Effector memory CD8-positive, alpha-beta T cell (primary cell): ENCODE measurements around the gene NAT16.

ENCODE experiments used
- ATAC-seq: fragments of 150-1000 bp; cut with Tn5 transposase; replicated peaks from 2 replicates; pipeline ENCODE4 v1.10.0; 2021; ENCODE audit warnings: mild to moderate bottlenecking, moderate library complexity
- DNase-seq, 3 experiments: peaks; one replicate each; pipeline ENCODE4 v3.0.0; 2021
- H3K27ac Mint-ChIP-seq, 2 donors: one replicate each; pipeline ENCODE4 v1.8.0; 2022; ENCODE audit warnings: mild to moderate bottlenecking in 2 of 2, mixed read lengths in 2 of 2, moderate library complexity in 2 of 2
- H3K27me3 Mint-ChIP-seq, 2 donors: one replicate each; pipeline ENCODE4 v1.8.0; 2022; ENCODE audit warnings: mixed read lengths in 2 of 2
- H3K36me3 Mint-ChIP-seq: one replicate; pipeline ENCODE4 v1.8.0; 2022; ENCODE audit warnings: mild to moderate bottlenecking, moderate library complexity, mixed read lengths; ENCODE audit not compliant: insufficient read depth
- H3K4me1 Mint-ChIP-seq, 2 donors: one replicate each; pipeline ENCODE4 v1.8.0; 2022; ENCODE audit warnings: low read depth in 2 of 2, mixed read lengths in 2 of 2
- H3K4me3 Mint-ChIP-seq, 2 donors: one replicate each; pipeline ENCODE4 v1.8.0; 2022; ENCODE audit warnings: mild to moderate bottlenecking in 2 of 2, mixed read lengths in 2 of 2, moderate library complexity in 2 of 2
- H3K9me3 Mint-ChIP-seq, 2 donors: one replicate each; pipeline ENCODE4 v1.8.0; 2022; ENCODE audit warnings: mixed read lengths in 2 of 2

NAT16 gene

DNA sequence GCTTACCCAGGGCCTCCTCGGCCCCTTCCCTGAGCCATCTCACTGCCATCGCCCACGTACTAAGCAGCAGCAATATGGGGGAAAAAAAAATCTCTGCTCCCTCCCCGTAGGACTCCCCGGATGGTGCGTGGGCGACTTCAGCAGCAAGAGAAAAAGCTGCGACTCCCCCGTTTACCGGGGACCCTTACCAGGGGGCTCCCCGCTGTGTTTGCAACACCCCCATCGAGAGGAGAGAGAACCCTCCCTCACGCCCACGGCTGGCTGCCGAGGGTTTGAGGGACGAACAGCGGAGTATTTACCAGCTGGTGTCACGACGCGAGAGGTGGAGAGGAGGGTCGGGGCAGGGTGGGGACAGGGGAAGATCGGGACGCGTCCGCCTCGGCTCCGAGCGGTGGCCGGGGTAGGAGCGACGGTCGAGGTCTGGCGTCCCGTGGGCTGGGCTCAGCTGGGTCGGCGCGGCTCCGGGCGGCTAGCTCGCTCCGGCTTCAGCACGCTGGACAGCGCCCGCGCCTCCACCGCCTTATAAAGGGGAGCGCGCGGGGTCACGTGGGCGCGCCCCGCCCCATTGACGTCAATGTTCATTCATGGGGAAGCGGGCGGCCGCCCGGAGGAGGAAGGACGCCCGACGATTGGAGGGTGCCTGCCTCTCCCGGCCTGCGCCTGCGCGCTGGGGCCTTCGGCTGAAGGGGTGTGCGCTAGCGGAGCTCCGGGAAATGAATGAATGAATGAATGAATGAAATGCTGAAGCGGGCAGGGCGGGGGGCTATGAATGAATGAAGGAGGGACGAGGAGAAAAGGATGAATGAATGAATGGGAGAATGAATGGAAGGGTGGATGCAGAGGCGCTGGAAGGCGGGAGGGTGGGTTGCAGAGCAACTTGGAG is 14.8 kb downstream of the NAT16 start, which contains the start of gene VGF:
Gene VGF (minus strand): TSS at position 495 of the 883 bp plus-strand sequence. CDS start 726 bp downstream, outside the sequence.
- DNase-seq (peak; percentile 88 to 92 (median 91)), ATAC-seq (peak; percentile 85)
- H3K27ac Mint-ChIP-seq: peak within 1 kb of the TSS; percentile 23 to 94
- H3K4me3 Mint-ChIP-seq: peak within 1 kb of the TSS; percentile 74 to 91
- peaks cover 36 to 43% of the 10 kb centered on the region in 2 donors for H3K4me1 Mint-ChIP-seq
- peaks cover 22% of the 10 kb centered on the region for H3K36me3 Mint-ChIP-seq
- peaks cover 0 to 4% of the 10 kb centered on the region in 2 donors for H3K9me3 Mint-ChIP-seq
- H3K27me3 Mint-ChIP-seq: peaks cover 58 to 82% of the 10 kb centered on the region in 2 donors

GRCh38 chr7:101164071-101164840 is 15.8 kb downstream of the NAT16 start:
- peaks cover 26 to 36% of the 10 kb centered on the region in 2 donors for H3K4me1 Mint-ChIP-seq
- peaks cover 22% of the 10 kb centered on the region for H3K36me3 Mint-ChIP-seq
- H3K27me3 Mint-ChIP-seq: peaks cover 48 to 76% of the 10 kb centered on the region in 2 donors
- H3K9me3 Mint-ChIP-seq: peaks cover 0 to 4% of the 10 kb centered on the region in 2 donors
- H3K4me3 Mint-ChIP-seq: peak overlapping the region; percentile 74 to 91
- no peak overlapping the region for H3K27ac Mint-ChIP-seq
- no peak for DNase-seq
- ATAC-seq: no peak

GRCh38 chr7:101163279-101164070 is 16.6 kb downstream of the NAT16 start:
- DNase-seq (no peak), ATAC-seq (no peak)
- peaks cover 22% of the 10 kb centered on the region for H3K36me3 Mint-ChIP-seq
- peaks cover 40 to 68% of the 10 kb centered on the region in 2 donors for H3K27me3 Mint-ChIP-seq
- H3K4me1 Mint-ChIP-seq: peaks cover 21 to 30% of the 10 kb centered on the region in 2 donors
- peak overlapping the region; percentile 74 to 91 for H3K4me3 Mint-ChIP-seq
- no peak overlapping the region for H3K27ac Mint-ChIP-seq
- peaks cover 0 to 4% of the 10 kb centered on the region in 2 donors for H3K9me3 Mint-ChIP-seq

GRCh38 chr7:101162551-101163278 is 17.4 kb downstream of the NAT16 start:
- Mint-ChIP-seq H3K27ac (no peak overlapping the region), H3K36me3 (peaks cover 22% of the 10 kb centered on the region), H3K4me1 (peaks cover 18 to 25% of the 10 kb centered on the region in 2 donors), H3K9me3 (peaks cover 0 to 4% of the 10 kb centered on the region in 2 donors), H3K4me3 (peak overlapping the region; percentile 74 to 91), H3K27me3 (peaks cover 32 to 60% of the 10 kb centered on the region in 2 donors)
- no peak for DNase-seq
- no peak for ATAC-seq

- peak overlapping the region; percentile 74 to 91 for H3K4me3 Mint-ChIP-seq
- peaks cover 24 to 52% of the 10 kb centered on the region in 2 donors for H3K27me3 Mint-ChIP-seq
Observed at GRCh38 chr7:101161692-101162471, 18.2 kb downstream of the NAT16 start.

DNA sequence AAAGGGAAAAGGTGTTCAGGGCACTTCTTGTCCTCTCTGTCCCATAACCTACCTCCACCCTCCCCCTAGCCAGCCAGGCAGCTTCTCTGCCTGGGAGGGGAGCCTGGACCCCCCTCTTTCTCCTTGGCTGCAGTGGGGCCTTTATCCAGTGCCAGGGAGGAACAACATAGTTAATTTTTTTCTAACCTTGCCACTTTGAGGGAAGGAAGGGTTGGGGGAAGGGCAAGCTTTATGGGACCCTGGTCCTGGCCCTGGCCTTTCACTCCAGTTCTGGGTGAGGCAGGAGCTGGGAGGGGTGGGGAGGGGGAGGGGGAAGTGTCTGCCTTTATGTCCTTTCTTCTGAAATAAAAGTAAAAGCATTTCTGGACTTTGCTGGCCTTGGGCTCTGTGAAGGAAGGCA is 19.2 kb downstream of the NAT16 start:
- DNase-seq: no peak
- ATAC-seq: no peak

More at GRCh38 chr7:101161692-101162471, 18.2 kb downstream of the NAT16 start:
- peaks cover 16 to 18% of the 10 kb centered on the region in 2 donors for H3K4me1 Mint-ChIP-seq
- peaks cover 19% of the 10 kb centered on the region for H3K36me3 Mint-ChIP-seq
- H3K27ac Mint-ChIP-seq: no peak overlapping the region
- peaks cover 0 to 4% of the 10 kb centered on the region in 2 donors for H3K9me3 Mint-ChIP-seq
- ATAC-seq: no peak
- no peak for DNase-seq

DNA sequence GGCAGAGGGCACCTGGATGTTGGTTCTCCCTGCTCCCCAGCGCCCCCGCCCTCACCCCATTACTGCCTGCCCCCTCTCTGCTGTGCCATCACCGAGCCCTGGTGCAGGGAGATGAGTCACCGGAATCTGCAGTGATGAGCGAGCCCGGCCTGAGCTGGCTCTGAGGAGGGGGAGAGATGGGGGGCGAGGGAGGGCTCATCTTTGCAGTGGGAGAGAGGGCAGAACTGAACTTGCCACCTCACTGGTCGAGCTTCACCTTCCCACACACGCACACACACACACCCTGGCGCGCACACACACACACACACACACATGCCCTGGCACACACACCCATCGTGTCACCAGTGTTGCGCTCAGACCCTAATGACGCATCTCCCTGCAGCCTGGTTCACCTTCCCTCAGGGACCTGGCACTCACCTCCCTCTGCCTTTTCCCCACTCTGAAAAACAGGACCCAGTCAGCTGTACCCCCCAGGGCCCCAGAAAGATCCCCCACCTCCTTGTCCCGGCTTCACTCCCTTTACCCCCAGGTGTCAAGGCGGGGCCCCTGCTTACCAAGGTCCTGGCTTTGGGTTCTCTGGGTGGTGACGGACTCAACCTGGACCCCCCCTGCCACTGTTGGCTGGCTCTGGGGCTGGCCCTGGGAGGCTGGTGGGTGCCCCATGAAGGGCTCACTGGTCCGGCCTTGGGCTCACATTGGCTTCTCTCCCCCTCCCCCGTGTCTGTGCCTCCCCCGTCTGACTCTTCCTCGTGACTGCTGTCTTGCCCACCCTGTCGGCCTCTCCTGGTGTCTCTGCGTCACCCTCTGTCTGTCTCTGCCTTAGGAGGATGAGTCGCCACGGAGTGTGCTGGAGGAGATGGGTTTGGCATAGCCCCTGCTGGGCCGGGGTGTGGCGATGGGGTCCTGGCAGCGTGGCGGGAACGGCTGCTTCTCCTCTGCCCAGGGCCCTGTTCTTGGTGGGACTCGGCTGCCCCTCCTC is 20.1 kb downstream of the NAT16 start:
- no peak for ATAC-seq
- H3K27ac Mint-ChIP-seq: no peak overlapping the region
- no peak overlapping the region for H3K4me3 Mint-ChIP-seq
- no peaks in the 10 kb centered on the region for H3K9me3 Mint-ChIP-seq
- peaks cover 10 to 13% of the 10 kb centered on the region in 2 donors for H3K4me1 Mint-ChIP-seq
- peaks cover 7 to 33% of the 10 kb centered on the region in 2 donors for H3K27me3 Mint-ChIP-seq
- H3K36me3 Mint-ChIP-seq: peaks cover 7% of the 10 kb centered on the region
- no peak for DNase-seq

More for the DNA sequence above, 19.2 kb downstream of the NAT16 start:
- peaks cover 15 to 42% of the 10 kb centered on the region in 2 donors for H3K27me3 Mint-ChIP-seq
- H3K27ac Mint-ChIP-seq: no peak overlapping the region
- peaks cover 14% of the 10 kb centered on the region for H3K36me3 Mint-ChIP-seq
- H3K4me3 Mint-ChIP-seq: peak overlapping the region in 1 of 2 donors; percentile 31
- H3K9me3 Mint-ChIP-seq: peaks cover 0 to 4% of the 10 kb centered on the region in 2 donors
- H3K4me1 Mint-ChIP-seq: peaks cover 11 to 14% of the 10 kb centered on the region in 2 donors

DNA sequence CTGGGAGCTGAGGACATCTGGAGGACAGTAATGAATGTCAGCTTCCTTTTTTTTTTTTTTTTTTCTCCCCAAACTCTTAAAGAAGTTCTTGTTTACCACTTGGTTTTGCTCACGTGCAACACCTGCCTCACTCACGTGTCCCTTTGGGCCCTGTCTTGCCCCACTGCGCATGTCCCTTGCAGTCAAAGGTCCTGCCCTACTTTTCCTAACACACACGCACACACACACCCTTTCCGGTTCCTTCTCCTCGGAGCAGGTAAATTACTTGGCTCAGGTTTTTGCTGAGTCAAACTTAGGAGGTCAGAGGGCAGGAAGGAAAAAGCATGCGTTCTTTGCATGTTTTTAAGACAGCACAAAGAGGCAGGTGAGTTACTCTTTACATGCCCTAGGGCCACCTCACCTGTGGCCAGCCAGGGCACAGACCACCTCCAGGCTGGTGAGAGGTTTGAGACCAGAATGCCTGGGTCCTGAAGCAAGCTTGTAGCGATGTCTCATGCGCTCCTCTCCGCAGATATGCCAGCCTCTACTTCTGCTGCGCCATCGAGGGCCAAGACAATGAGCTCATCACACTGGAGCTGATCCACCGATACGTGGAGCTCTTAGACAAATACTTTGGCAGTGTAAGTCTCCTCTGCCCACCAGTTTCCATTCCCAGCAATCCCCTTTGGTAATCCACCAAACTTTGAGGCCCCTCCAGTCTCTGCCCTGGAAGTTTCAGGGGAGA is 23.1 kb downstream of the NAT16 start:
- no peak for DNase-seq

DNA sequence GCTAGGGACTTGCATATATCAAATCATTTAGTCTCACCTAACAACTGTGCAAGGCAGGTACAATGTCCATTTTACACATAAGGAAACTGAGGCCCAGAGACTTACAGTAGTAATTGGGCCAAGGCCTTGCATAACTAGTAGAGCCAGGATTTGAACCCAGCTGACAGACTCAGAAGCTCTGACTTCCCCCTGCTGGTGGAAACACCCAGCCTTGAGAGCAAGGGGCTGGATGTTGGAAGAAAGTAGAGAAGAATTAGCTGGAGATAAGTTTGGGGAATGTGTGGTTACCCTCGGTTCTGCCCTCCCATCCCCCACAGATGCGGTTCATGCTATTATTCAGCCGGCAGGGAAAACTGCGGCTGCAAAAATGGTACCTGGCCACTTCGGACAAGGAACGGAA is 23.8 kb downstream of the NAT16 start:
- peaks cover 2 to 14% of the 10 kb centered on the region in 2 donors for H3K27me3 Mint-ChIP-seq
- H3K36me3 Mint-ChIP-seq: peaks cover 11% of the 10 kb centered on the region
- no peak overlapping the region for H3K27ac Mint-ChIP-seq
- H3K4me3 Mint-ChIP-seq: no peak overlapping the region
- peaks cover 12 to 14% of the 10 kb centered on the region in 2 donors for H3K4me1 Mint-ChIP-seq
- ATAC-seq: no peak
- DNase-seq: no peak
- no peaks in the 10 kb centered on the region for H3K9me3 Mint-ChIP-seq

More for the DNA sequence above, 23.1 kb downstream of the NAT16 start:
- Mint-ChIP-seq H3K9me3 (no peaks in the 10 kb centered on the region), H3K4me1 (peaks cover 12 to 14% of the 10 kb centered on the region in 2 donors), H3K27me3 (peaks cover 7 to 22% of the 10 kb centered on the region in 2 donors), H3K4me3 (no peak overlapping the region), H3K27ac (no peak overlapping the region), H3K36me3 (peaks cover 8% of the 10 kb centered on the region)
- no peak for ATAC-seq

GRCh38 chr7:101155303-101155702 is 24.8 kb downstream of the NAT16 start:
- no peak for ATAC-seq
- Mint-ChIP-seq H3K27me3 (peaks cover 0 to 5% of the 10 kb centered on the region in 2 donors), H3K4me1 (peaks cover 12 to 14% of the 10 kb centered on the region in 2 donors), H3K36me3 (peaks cover 11% of the 10 kb centered on the region), H3K27ac (peak overlapping the region; percentile 9 to 61), H3K9me3 (no peaks in the 10 kb centered on the region), H3K4me3 (peak overlapping the region; percentile 72 to 84)
- DNase-seq: no peak
